HCT116 (cell line): ENCODE measurements around the gene PRRX1. TPM values are rescaled to one million over a fixed set of nuclear protein-coding genes. Genes with fewer than 3 reads are reported as not detected.

ENCODE experiments used
- ATAC-seq: fragments of 200-7000 bp; cut with Tn5 transposase; 2 replicates; pipeline ENCODE4 v1.9.1; 2020; ENCODE audit warnings: mild to moderate bottlenecking, moderate library complexity
- BruUV-seq: library from RNA; stranded (reverse); fragments of 400-500 nt; replicated peaks from 2 replicates; lab custom pipeline; 2021; lab: Mats Ljungman, UMichigan
- CTCF ChIA-PET: fragments of 300-600 bp; sonication (Branson Sonifier 250); formaldehyde crosslinking; loops from one replicate; lab custom pipeline; 2021; ENCODE audit warnings: antibody characterized with exemption; lab: Charles Lee
- POLR2A ChIA-PET: fragments of 300-600, 350-600 bp; sonication (Branson Sonifier 250); formaldehyde crosslinking; loops from one replicate; lab custom pipeline; 2021; ENCODE audit warnings: antibody characterized with exemption; lab: Charles Lee
- RAD21 ChIA-PET, 2 experiments: fragments of 300-600 bp; sonication (Branson Sonifier 250); formaldehyde crosslinking; loops; one replicate each; lab custom pipeline; 2023; ENCODE audit warnings: low total read pairs in 2 of 2; ENCODE audit not compliant: uncharacterized antibody in 2 of 2, unreplicated experiment in 2 of 2, low non-redundant PET in 1 of 2; lab: Charles Lee
- DNase-seq: peaks from one replicate; pipeline ENCODE4 v3.0.0-alpha.2; 2010; ENCODE audit warnings: low read depth, low spot score
- H2AFZ ChIP-seq: fragments of 200-600 bp; shearing (Covaris generic), sonication (generic); 2 replicates; pipeline ENCODE4 v1.6.1; 2017; ENCODE audit warnings: low read depth, mixed run types, mixed read lengths, antibody characterized with exemption, low read length; ENCODE audit not compliant: poor library complexity, severe bottlenecking
- H3K27ac ChIP-seq: 2 replicates; pipeline ENCODE4 v1.5.1; 2012; ENCODE audit warnings: low read depth, low read length
- H3K27me3 ChIP-seq: fragments of 200-600 bp; sonication (generic); 2 replicates; pipeline ENCODE4 v1.6.1; 2016; ENCODE audit warnings: mixed run types, low read length, mixed read lengths; ENCODE audit not compliant: insufficient read depth
- H3K36me3 ChIP-seq, 2 experiments: fragments of 200-500 bp in 1 of 2; fragments of 200-600 bp in 1 of 2; sonication (Bioruptor generic) in 1 of 2; sonication (generic) in 1 of 2; 2 replicates each; pipeline versions ENCODE4 v1.5.1 to v1.6.1; 2014 to 2016; ENCODE audit warnings: low read length in 2 of 2, inconsistent platforms in 1 of 2, mixed read lengths in 1 of 2, mixed run types in 1 of 2; ENCODE audit not compliant: insufficient read depth in 2 of 2, control insufficient read depth in 1 of 2
- H3K4me1 ChIP-seq, 2 experiments: fragments of 200-600 bp in 1 of 2; sonication (generic) in 1 of 2; 2 replicates each; pipeline versions ENCODE4 v1.5.1 to v1.6.1; 2012 to 2017; ENCODE audit warnings: low read length in 2 of 2, inconsistent platforms in 1 of 2, mild to moderate bottlenecking in 1 of 2, mixed read lengths in 1 of 2, mixed run types in 1 of 2, moderate library complexity in 1 of 2; ENCODE audit not compliant: insufficient read depth in 2 of 2, control insufficient read depth in 1 of 2
- H3K4me2 ChIP-seq: fragments of 200-600 bp; sonication (generic); 2 replicates; pipeline ENCODE4 v1.6.1; 2017; ENCODE audit warnings: mixed run types, low read length, mixed read lengths
- H3K4me3 ChIP-seq, 2 experiments: fragments of 200-600 bp in 1 of 2; sonication (generic) in 1 of 2; replicated peaks in 1 of 2; 2 replicates each; pipeline ENCODE4 v1.5.1; 2011 to 2016; ENCODE audit warnings: low read length in 2 of 2, control low read depth in 1 of 2, low read depth in 1 of 2, mild to moderate bottlenecking in 1 of 2, mixed read lengths in 1 of 2, mixed run types in 1 of 2
- H3K79me2 ChIP-seq: fragments of 200-600 bp; sonication (generic); 2 replicates; pipeline ENCODE4 v1.6.1; 2017; ENCODE audit warnings: mild to moderate bottlenecking, mixed run types, low read length, moderate library complexity, mixed read lengths; ENCODE audit not compliant: insufficient read depth
- H3K9ac ChIP-seq: fragments of 200-600 bp; sonication (generic); 2 replicates; pipeline ENCODE4 v1.6.1; 2016; ENCODE audit warnings: low read length, mixed read lengths
- H3K9me2 ChIP-seq: fragments of 200-600 bp; sonication (generic), shearing (Covaris generic); 2 replicates; pipeline ENCODE4 v1.6.1; 2017; ENCODE audit warnings: mixed run types, mild to moderate bottlenecking, moderate library complexity; ENCODE audit not compliant: insufficient read depth
- H3K9me3 ChIP-seq, 2 experiments: fragments of 200-500 bp in 1 of 2; fragments of 200-600 bp in 1 of 2; sonication (Bioruptor generic) in 1 of 2; sonication (generic) in 1 of 2; 2 replicates each; pipeline ENCODE4 v1.6.1; 2014 to 2017; ENCODE audit warnings: low read length in 2 of 2, mixed read lengths in 2 of 2, inconsistent platforms in 1 of 2, low read depth in 1 of 2, mild to moderate bottlenecking in 1 of 2, mixed run types in 1 of 2, moderate library complexity in 1 of 2; ENCODE audit not compliant: control insufficient read depth in 1 of 2, insufficient read depth in 1 of 2
- H4K20me1 ChIP-seq: fragments of 200-600 bp; sonication (generic), shearing (Covaris generic); 2 replicates; pipeline ENCODE4 v1.6.1; 2017; ENCODE audit warnings: mixed run types, mild to moderate bottlenecking, moderate library complexity; ENCODE audit not compliant: insufficient read depth
- CEBPB ChIP-seq: IDR thresholded peaks from 2 replicates; pipeline ENCODE4 v1.6.1; 2012; ENCODE audit warnings: low read depth
- ELF1 ChIP-seq: IDR thresholded peaks from 2 replicates; pipeline ENCODE4 v1.6.1; 2012; ENCODE audit warnings: low read depth, borderline replicate concordance
- EZH2 ChIP-seq: fragments of 200-600 bp; sonication (generic); IDR thresholded peaks from 2 replicates; pipeline ENCODE4 v1.6.1; 2017; ENCODE audit warnings: antibody characterized with exemption, mixed run types
- FOSL1 ChIP-seq: IDR thresholded peaks from 2 replicates; pipeline ENCODE4 v1.6.1; 2012; ENCODE audit warnings: low read depth
- MAX ChIP-seq: IDR thresholded peaks from 2 replicates; pipeline ENCODE4 v1.6.1; 2012
- POLR2A ChIP-seq: IDR thresholded peaks from 2 replicates; pipeline ENCODE4 v1.7.0; 2011; ENCODE audit warnings: borderline replicate concordance; ENCODE audit not compliant: insufficient read depth, insufficient read length; ENCODE audit errors: extremely low read depth
- YY1 ChIP-seq: IDR thresholded peaks from 2 replicates; pipeline ENCODE4 v1.6.1; 2011; ENCODE audit warnings: low read length, low read depth, moderate library complexity, mild to moderate bottlenecking; ENCODE audit not compliant: insufficient replicate concordance; ENCODE audit errors: extremely low read depth
- ZBTB33 ChIP-seq: IDR thresholded peaks from 2 replicates; pipeline ENCODE4 v1.6.1; 2011; ENCODE audit warnings: mild to moderate bottlenecking, low read length, moderate library complexity; ENCODE audit not compliant: insufficient replicate concordance; ENCODE audit errors: extremely low read depth
- ZNF274 ChIP-seq: fragments of 200-500 bp; sonication (Bioruptor generic); IDR thresholded peaks from 2 replicates; pipeline ENCODE4 v1.6.1; 2014; ENCODE audit warnings: mild to moderate bottlenecking, low read depth, low read length, inconsistent platforms
- intact Hi-C: fragments of 100-400 bp; cut with micrococcal nuclease; formaldehyde crosslinking; loops from 2 replicates; pipeline ENCODE4 v1.10.0; 2022
- total RNA-seq: library from RNA; stranded (reverse); gene quantifications from one replicate; pipeline ENCODE4 v1.2.1, GENCODE V29; 2021; ENCODE audit not compliant: unreplicated experiment

The PRRX1 gene
- total RNA-seq, 1 experiment from 2014 or later, result 0.37 TPM

GRCh38 chr1:170694172-170694926 is 30.4 kb downstream of the PRRX1 start (continued):
- TF ChIP-seq ZNF274 (no peak), ZBTB33 (no peak), EZH2 (no peak), FOSL1 (no peak), POLR2A (no peak)

GRCh38 chr1:170695955-170696590 is 32.1 kb downstream of the PRRX1 start:
- no TSS peak for BruUV-seq
- ATAC-seq (no peak), DNase-seq (no peak)
- H3K27me3 ChIP-seq, result no peaks in the 10 kb centered on the region
- H3K9me2 ChIP-seq, result no peaks in the 10 kb centered on the region
- intact Hi-C loops, result no loop called here
- H3K9me3 ChIP-seq, result no peaks in the 10 kb centered on the region
- ChIA-PET RAD21 (no interaction called here), CTCF (no interaction called here)
- H3K4me3 ChIP-seq, result no peak overlapping the region
- H2AFZ ChIP-seq, result no peak overlapping the region
- no peaks in the 10 kb centered on the region for H3K4me1 ChIP-seq
- H4K20me1 ChIP-seq, result no peaks in the 10 kb centered on the region
- TF ChIP-seq ZNF274 (no peak), POLR2A (no peak), MAX (no peak), CEBPB (no peak), ELF1 (no peak), YY1 (no peak)
- TF ChIP-seq, all 23 proteins: peak for 0
- POLR2A ChIA-PET, result no interaction called here
- no peak overlapping the region for H3K9ac ChIP-seq
- no peaks in the 10 kb centered on the region for H3K36me3 ChIP-seq
- no peak overlapping the region for H3K4me2 ChIP-seq
- H3K79me2 ChIP-seq, result no peaks in the 10 kb centered on the region
- no peak overlapping the region for H3K27ac ChIP-seq
